HS-27A (cell line): Measurements from ENCODE around the gene IFT27.
A peak's percentile ranks its signal among the peaks of the same experiment; 100 is the strongest.

ENCODE experiments used
- DNase-seq: peaks from one replicate; pipeline ENCODE4 v3.0.0-alpha.2; 2012; ENCODE audit warnings: low read depth, missing footprints

The IFT27 gene

GRCh38 chr22:36775964-36776669 lies at the start of gene IFT27:
Gene IFT27, minus strand, starts transcription at chr22:36776119. Its CDS starts 412 bp downstream, at chr22:36775707.
- DNase-seq = peak; percentile 92

DNA sequence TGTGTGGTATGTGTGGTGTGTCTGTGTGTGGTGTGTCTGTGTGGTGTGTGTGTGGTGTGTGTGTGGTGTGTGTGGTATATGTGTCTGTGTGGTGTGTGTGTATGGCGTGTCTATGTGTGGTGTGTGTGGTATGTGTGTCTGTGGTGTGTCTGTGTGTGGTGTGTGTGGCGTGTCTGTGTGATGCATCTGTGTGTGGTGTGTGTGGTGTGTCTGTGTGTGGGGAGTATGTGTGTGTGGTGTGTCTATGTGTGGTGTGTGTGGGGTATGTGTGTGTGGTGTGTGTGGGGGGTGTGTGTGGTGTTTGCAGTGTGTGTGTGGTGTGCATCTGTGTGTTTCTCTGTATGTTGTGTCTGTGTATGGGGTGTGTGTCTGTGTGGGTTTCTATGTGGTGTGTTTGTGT lies 48.7 kb upstream of the IFT27 start:
- no peak for DNase-seq

- DNase-seq = no peak
These were observed 47.4 kb upstream of the IFT27 start for GRCh38 chr22:36823186-36823839.

GRCh38 chr22:36822581-36822980 lies 46.7 kb upstream of the IFT27 start:
- DNase-seq = no peak

- DNase-seq = no peak
These were observed 43.2 kb upstream of the IFT27 start for GRCh38 chr22:36819112-36819511.

DNA sequence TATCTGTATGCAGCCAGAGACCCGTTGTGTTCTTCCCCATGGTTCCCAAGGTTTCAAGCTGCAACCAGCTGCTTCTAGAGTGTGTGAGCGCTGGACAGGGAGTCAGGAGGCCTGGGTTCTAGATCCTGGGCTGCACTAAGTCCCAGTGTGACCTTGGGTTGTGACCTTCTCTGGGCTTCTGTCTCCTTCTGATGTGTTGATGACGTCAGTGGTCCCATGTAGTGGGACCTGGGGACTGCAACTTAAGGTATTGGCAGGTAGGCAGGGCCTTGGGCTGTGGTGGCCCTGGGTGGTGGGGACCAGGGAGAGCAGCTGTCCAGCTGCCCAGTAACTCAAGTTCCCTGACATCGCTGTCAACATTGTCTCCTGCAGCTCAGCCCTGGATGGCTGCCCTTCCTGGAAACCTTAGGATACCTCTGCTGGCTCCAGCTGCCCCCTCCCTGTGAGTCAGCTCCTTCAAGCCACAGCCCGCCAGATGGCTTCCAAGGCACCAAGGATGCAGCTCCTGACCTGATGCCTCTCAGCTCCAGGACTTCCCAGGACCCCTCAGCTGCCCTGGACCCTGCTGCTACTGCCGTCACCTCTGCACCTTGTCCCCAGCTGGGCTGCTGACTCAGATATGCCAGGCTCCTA lies 42.2 kb upstream of the IFT27 start:
- DNase-seq = no peak

DNA sequence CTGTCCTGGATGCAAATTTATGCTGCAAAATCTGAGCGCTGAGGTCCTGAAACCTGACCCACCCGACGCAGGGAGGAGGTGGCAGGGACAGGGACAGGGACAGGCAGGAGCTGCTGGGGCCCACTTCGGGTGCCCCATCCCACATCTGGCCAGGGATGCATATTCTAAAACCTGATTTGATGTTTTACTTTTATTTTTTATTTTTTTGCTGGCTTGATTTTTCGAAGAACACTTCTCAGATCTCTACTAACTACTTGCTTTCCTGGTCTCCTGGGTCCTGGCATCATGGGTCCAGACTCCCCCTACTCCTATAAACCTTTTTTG lies 41.6 kb upstream of the IFT27 start:
- no peak for DNase-seq

DNA sequence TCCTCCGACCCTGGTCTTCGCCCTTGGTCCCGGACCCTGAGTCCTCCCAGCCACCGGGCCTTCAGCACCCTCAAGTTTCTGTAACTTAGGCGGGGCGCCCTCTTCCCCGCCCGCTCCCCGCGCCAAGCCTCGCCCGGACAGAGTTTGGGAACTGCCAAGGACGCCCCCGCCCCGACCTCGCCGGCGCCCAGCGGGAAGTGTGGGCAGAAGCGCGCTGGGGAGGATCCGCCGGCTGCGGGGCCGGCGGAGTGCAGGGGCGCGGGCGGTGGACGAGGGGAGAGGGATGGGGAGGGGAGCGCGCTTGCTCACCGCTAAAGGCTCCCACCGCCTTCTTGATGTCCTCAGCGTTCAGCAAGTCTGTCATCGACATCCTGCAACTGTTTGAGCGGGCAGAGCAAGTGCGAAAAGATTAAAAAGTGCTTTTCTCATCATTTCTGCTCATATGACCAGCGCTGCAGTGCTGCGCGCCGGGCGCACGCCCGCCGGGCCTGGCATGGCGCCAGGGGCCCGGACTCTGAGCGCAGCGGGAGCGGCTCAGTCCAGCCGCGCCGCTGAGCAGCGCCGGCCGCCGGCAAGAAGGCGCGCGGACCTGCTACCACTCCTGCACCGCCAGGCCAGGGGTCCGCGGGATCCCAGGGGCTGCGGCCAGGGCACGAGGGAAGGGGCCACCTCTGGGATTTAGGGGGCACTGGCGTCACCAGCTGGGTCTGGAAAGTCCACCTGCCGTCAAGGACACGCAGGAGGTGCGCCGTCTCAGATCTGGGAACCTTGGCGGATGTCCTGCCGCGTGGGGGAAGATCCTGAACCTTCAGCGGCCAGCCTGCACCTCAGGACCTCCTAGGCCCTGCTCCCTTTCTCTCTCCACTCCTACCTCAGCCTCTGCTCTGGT lies 41.0 kb upstream of the IFT27 start, which contains the start of gene PVALB:
PVALB (minus strand) TSS at position 400 of the 889 bp plus-strand sequence; CDS start at position 370, 30 bp downstream.
- no peak for DNase-seq

DNA sequence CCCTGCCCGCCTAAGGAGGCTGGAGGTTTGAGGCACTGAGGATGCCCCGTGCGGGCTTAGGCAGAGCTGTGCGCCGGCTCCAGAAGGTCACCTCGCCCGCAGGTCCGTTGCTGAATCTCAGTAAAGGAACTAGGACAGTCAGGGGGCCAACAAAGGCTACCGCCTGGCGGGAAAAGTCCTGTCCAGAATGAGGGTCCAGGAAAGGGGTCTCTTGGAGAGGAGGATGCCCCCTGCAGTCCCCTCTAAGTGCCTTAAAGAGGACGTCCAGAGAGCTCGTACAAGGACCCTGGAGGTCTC lies 40.4 kb upstream of the IFT27 start:
- DNase-seq = no peak

DNA sequence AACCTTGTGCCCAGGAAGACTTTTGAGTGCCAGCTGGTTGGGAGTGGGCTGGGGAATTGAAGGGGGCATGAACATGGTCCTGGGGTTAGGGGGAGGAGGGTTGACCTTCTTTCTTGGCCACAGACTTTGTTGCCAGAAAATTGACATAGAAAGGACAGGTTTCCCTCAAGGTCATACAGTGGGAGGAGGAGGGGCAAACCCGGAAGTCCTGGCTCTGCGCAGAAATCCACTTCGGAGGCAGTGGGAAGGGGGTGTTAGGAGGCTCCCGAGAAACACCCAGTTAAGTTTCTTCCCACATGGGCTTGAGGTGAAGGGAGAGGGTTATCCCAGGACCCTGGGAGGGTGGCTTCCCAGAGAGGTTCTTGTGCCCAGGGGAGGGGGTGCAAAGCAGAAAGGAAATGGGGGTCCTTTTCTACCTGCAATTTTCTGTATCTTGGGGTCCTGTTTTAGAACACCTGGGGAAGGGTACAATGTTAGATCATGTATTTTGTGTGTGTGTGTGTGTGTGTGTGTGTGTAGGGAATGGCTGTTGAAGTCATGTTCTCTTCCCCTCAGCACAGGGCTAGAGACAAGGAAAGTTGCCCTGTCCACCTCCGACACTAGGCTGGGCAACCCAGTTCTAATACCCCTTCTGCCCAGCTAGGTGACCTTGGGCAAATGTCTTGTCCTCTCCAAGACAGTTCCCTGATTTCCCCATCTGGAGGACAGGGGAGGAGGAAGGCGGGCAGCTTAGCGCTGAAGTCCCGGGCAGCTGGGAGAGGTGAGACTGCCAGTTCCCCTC lies 39.8 kb upstream of the IFT27 start:
- no peak for DNase-seq

DNA sequence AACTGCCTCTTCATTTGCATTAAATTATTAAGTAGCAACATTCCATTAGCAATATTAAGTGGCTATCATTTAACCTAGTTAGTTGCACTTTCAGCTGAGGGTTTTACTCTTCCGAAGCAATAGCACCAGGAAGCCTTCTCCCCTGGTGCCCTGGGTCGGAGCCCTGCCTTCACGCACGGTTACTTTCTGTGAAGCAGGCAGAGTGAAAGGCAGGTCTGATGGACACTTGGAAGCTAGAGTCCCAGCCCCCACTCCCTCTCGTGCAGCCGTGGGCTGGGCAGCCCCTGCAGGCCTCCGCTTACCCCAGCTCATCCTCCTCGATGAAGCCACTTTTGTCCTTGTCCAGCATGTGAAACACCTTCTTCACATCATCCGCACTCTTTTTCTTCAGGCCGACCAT lies 38.9 kb upstream of the IFT27 start:
- DNase-seq = no peak

- DNase-seq = no peak
These were observed 35.3 kb upstream of the IFT27 start for GRCh38 chr22:36811094-36811800.

- no peak for DNase-seq
These were observed 33.4 kb upstream of the IFT27 start for GRCh38 chr22:36809351-36809750.

DNA sequence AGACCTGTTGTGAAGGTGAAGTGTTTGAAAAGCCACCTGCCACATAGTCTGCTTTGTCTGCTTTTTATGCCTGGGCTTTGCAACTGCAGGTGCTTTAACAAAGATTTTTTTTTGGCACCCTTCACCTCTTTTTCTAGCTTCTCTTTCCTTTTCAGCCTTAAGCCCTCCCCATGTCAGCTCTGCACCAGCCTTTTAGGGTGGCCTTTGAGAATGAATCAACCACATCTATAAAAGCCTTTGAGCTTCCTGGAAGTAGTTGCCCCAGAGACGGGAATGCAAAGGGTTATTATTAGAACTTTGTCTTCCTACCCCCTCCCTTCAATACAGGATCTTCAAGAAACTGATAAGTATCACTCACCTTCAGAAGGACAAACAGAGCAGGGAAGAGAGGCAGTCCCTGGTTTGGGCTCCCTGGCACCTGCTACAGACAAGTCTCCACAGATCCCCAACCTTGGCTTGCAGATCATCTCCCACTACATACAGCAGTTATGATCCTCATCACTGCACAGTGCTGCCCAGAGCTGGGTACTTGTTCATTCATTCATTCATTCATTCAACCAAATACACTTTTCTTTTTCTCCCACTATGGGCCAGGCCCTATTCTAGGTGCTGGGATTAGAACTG lies 32.9 kb upstream of the IFT27 start:
- no peak for DNase-seq

GRCh38 chr22:36807627-36808026 lies 31.7 kb upstream of the IFT27 start:
- DNase-seq = no peak

- no peak for DNase-seq
These were observed 30.9 kb upstream of the IFT27 start for GRCh38 chr22:36806835-36807234.

DNA sequence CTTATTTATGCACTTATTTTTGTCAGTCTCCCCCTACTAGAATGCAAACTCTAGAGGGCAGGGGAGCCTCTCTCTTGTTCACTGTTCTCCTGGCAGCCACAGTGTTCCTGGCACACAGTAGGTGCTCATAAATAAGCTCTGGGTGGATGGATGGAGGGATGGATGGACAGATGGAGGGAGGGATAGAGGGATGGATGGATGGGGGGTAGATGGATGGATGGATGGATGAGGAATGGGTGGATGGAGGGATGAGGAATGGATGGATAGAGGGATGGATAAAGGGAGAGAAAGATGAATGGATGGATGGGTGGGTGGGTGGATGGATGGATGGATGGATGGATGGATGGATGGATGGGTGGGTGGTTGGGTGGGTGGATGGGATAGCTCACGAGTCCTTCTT lies 27.4 kb upstream of the IFT27 start:
- DNase-seq = no peak

DNA sequence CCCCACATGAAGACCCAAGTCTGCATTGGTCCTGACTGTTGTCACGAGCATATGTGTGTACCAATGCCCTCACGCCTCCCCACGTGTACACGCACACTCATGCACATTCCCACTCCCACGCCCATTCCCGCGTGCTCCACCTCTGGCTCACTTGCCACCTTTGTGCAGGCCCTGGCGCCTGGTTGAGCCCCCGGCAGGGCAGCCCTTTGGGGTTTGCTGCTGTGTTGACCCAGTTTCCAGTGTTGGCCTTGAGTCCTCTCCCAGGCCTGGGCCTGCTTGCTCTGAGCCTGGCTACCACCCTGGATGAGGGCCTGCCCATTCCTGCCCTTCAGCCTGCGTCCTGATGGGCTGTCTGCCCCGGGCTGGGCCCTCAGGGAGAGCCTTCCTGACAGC lies 22.8 kb upstream of the IFT27 start:
- DNase-seq = no peak

GRCh38 chr22:36797911-36798673 lies 22.2 kb upstream of the IFT27 start:
- DNase-seq = no peak

DNA sequence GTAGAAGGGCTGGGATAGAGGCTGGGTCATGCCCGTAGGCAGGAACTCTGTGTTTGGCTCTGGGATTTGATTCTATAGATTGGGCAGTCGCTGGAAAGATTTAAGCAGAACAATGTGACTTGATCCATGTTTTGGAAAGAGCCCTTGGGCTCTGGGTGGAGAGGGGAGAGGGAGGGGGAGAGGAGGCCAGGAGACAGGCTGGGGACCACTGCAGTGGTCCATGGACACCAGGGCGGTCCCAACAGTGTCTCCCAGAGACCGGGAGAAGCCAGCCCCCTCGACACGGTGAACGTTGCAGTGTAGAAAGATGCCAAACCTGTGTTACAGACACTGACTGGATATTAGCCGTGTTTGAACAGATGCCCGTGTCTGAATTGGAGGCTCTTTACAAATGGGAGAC lies 21.5 kb upstream of the IFT27 start:
- no peak for DNase-seq
